Measurements from ENCODE around the gene ASH1L. TPM values are rescaled to one million over a fixed set of nuclear protein-coding genes. Genes with fewer than 3 reads are reported as not detected.
"Not testable (repeated sequence)": the region's sequence is repeated elsewhere in the genome, so short reads cannot be mapped to it uniquely, and the experiment has no call there.

Gene ASH1L
- total RNA-seq, 1 experiment from 2014 or later, result 19.8 TPM

DNA sequence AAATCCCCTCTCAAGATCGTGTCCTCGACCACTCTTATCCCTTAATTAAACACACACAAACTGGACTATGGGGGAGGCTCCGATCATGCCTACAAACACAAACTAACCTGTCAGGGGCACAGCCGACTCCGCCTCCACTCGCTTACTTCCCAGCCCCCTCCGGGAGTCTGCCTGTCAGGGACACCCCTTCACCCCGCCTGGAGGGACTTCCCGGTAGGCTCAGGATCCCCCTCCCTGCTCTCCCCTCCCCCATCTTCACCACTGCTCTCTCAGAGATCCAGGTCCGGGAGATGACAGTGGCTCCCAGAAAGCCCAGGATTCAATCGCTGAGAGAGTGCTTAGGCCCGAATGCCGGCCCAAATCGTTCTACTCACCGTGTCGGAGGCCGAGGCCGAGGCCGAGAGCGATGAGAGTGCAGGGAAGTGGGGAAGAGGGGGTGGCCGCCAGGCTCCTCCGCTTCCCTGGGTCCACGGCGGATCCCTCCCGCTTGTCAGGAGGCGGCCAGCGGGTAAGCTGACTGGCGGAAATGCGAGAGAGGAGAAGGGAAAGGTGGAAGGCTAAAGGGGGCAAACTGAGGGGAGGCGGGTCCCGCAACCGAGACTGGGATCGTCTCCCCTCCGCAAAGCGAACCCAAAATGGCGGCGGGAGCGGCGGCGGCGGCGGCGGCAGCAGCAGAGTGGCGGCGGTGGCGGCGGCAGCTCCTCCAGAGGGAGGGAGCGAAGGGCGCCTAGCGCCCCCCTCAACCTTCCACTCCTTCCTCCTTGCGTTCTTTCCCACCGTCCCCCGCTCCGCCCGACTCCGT is 623 bp downstream of the ASH1L start:
- DNase-seq (ENCODE audit: low read depth), result not testable (repeated sequence)

DNA sequence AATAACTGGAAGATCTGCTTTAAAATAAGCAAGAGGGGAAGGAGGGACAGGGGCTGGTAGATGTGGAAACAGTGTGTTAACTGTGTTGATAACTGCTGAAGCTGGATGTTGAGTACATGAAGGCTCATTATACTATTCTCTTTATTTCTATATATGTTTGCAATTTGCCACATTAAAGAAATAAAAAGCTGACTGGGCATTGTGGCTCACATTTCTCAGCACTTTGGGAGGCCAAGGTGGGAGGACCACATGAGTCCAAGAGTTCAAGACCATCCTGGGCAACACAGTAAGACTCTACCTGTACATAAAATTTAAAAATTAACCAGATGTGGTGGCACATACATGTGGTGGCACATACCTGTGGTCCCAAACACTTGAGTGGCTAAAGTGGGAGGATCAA is 6.7 kb downstream of the ASH1L start:
- DNase-seq (ENCODE audit: low read depth), result no peak

DNA sequence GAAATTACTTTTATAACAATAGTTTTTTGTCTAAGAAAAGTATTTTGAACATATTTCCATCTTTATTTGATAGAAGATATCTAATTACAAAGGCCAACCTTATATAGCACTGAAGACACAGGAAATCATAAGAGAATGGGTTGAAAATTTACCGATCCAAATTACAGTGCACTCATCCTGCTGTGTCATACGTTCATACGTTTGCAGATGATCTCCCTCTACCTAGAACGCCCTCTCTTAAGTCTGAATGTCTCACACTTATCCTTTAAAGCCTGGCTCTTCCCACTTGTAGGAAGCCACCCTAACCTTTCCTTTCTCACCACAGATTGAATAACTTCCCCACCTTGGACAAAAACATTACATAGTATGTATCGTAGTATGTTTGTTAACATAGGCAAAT is 9.3 kb downstream of the ASH1L start:
- no peak for DNase-seq (ENCODE audit: low read depth)

DNA sequence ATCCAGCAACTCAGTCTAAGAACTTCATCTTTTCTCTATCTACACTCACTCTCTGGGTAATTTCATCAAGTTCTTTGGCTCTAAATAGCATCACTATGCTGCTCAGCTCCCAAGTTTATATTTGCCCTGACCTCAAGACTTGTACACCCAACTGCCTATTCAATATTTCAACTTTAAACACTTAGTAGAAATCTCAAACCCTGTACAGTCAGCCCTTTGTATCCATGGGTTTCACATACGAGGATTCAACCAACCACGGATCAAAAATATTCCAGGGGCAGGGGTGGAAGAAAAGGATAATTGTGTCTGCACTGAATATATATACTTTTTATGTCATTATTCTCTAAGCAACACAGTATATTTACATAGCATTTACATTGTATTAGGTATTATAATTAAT is 13.9 kb downstream of the ASH1L start:
- DNase-seq (ENCODE audit: low read depth), result no peak

DNA sequence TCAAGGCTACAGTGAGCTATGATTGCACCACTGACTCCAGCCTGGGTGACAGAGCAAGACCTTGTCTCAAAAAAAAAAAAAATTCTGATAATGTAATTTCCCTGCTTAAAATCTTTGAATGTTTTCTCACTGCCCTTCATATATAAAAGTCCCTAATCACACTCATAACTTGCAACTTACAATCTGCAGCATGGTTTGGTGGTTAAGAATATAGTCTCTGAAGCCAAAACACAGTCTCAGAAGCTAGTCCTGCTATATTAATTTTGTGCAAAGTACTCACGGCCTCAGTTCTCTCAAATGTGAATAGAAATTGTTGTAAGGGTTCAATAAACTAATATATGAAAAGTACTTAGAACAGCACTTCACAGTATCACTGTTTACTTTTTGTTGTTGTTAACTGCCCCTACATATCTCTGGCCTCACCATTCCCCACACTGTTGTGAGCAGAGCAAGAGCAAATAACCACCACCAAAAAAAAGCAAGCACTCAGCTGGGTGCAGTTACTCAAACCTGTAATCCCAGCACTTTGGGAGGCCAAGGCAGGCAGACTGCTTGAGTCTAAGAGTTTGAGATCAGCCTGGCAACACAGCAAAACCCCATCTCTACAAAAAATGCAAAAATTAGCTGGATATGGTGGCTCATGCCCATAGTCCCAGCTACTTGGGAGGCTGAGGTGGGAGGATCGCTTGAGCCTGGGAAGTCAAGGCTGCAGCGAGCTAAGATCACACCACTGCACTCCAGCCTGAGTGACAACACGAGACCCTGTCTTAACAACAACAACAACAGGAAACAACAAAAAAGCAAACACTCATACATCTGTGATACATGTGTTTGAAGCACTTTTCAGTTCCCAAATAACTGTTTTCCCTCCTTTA is 22.4 kb downstream of the ASH1L start:
- no peak for DNase-seq (ENCODE audit: low read depth)

DNA sequence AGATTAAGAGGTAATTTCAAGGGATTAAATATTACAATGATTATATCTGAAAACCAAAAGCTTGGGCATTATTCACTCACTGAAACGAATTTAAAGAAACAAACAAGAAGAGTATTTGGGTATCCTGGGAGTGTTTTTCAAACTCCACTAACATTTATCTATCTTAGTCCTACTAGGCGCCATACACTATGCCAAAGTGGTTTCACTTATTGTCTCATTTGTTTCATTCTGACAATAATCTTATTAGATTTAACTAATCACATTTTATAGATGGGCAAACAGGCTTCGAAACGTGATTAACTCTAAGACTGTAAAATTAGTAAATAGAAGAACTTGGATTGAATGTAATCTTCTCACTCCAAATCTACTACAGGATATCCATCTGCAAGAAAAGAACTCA is 25.4 kb downstream of the ASH1L start:
- DNase-seq (ENCODE audit: low read depth), result no peak

DNA sequence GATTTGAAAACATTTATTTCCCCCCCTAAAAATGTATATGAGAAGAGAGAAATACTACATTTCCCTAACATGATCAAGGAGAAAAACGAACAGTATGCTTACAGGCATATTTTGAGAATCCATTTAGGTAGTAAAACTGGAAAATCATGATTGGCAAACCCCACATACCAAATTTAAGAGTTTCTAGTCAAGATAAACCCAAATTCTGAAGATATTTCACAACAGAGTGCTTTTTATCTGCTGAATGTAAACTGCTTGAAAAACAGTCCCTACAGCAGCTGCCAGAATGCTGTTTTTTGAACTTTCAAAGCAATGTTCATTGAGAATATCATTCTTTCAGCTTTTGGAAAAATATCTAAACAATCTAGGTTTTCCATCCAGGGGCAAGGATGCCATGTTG is 31.0 kb downstream of the ASH1L start:
- DNase-seq (ENCODE audit: low read depth), result no peak

DNA sequence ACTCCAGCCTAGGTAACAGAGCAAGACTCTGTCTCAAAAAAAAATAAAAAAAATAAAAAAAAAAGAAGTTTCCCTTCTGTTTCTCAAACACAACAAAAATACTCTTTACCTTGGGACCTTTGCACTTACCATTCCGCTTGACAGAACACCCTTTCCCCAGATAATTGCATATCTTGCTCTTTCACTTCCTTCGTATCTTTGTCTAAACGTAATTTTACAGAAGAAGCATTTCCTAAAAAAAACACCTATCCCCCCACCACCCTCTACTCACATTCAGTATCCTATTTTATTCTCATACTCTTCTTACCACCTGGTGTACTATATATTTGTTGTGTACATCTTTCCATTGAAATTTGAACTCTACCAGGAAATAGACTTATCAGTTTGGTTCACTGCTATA is 32.7 kb downstream of the ASH1L start:
- no peak for DNase-seq (ENCODE audit: low read depth)

DNA sequence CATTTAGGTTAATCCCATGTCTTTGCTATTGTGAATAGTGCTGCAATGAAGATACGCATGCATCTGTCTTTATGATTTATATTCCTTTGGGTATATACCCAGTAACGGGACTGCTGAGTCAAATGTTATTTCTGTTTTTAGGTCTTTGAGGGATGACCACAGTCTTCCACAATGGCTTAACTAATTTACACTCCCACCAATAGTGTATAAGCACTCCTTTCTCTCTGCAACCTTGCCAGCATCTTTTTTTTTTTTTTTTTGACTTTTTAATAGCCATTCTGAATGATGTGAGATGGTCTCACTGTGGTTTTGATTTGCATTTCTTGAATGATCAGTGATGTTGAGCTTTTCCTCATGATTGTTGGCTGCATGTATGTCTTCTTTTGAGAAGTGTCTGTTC is 33.5 kb downstream of the ASH1L start:
- no peak for DNase-seq (ENCODE audit: low read depth)

DNA sequence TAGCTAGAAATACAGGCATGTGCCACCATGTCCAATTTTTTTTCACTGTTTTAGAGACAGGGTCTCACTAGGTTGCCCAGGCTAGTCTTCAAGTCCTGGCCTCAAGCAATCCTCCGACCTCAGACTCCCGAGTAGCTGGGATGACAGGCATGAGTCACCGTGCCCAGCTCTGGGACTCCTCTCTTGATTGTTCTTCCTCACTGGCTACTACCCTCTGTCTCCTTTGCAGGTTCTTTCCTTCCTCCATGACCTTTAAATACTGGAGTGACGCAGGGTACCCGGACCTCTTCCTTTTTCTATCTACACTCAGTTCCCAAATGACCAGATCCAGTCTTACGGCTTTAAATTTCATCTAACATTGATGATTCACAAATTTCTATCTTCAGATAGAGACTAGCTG is 34.9 kb downstream of the ASH1L start:
- peak; percentile 15 for DNase-seq (ENCODE audit: low read depth)

DNA sequence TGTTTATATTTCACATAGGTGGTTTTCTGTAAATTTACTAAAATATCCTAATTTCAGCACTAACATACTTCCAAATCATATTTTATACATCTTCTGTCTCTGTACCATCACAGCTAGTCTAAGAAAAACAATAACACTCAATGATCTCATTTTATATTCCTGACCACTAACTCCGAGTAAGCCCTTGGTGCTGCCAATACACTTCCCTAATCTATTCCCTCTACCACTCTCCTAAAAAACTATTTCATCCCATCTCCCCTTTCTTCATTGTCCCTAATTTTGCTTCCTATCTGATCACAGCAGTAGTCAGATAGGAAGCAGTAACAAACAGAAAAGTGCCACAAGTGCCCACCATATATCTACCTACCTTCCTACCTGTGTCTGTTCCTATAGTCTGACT is 36.2 kb downstream of the ASH1L start:
- no peak for DNase-seq (ENCODE audit: low read depth)

DNA sequence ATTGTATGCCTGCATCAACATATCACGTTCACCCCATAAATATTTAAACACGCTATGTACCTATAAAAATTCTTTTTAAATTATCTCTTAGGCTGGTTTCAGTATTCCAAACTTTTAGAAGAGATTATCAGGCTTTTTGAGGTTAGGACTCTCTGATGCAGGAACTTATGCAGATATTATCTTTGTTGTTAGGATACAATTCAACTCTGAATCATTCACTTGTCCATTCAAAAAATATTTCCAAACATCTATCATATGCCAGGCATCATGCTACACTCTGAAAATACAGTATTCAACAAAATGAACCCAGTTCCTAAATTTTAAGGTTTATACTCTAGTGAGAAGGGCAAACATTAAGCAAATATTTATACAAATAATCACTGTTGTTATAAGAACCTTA is 40.5 kb downstream of the ASH1L start:
- no peak for DNase-seq (ENCODE audit: low read depth)

DNA sequence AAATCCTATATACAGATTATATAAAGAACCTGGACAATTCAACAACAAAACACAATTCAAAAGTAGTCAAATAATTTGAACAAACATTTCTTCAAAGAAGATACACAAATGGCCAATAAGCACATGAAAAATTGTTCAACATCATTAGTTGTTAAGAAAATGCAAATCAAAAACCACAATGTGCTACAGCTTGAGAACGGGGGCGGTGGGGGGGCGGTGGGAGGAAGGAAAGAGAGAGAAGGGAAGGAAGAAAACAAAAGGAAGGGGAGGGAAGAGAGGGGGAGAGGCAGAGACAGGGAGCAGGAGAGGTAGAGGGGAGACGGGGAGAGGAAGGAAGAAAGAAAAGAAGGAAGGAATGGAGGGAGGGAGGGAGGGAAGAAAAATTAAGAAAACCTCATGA is 44.1 kb downstream of the ASH1L start:
- DNase-seq (ENCODE audit: low read depth), result no peak

DNA sequence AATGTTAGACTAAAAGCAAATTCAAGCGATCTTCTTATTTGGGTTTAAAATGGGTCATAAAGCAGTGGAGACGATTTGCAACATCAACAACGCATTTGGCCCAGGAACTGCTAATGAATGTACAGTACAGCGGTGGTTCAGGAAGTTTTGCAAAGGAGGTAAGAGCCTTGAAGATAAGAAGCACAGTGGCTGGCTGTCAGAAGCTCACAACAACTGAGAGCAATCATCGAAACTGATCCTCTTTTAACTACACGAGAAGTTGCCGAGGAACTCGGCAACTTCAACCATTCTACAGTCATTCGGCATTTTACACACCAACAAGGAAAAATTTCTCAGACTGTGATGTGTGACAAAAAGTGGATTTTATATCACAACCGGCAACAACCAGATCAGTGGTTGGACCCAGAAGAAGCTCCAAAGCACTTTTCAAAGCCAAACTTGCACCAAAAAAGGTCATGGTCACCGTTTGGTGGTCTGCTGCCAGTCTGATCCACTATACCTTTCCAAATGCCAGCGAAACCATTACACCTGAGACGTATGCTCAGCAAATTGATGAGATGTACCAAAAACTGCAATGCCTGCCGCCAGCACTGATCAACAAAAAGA is 47.9 kb downstream of the ASH1L start:
- no peak for DNase-seq (ENCODE audit: low read depth)

DNA sequence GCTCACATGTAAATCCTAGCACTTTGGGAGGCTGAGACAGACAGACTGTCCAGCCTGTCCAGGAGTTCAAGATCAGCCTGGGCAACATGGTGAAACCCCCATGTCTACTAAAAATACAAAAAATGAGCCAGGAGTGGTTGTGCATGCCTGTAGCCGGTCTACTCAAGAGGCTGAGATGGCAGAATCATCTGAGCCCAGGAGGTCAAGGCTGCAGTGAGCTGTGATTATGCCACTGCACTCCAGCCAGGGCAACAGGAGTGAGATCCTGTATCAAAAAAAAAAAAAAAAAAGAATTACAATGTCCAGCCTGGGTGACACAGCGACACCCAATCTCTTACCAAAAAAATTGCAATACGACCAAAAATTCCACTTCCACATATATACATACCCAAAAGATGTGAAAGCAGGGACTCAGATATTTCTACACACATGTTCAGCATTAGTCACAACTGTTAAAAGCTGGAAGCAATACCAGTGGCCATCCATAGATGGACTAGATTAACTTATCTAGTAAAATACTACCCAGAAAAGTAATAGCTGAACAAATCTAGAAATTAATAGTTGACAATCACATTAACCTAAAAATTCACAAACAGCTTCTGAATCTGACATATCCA is 49.2 kb downstream of the ASH1L start:
- peak; percentile 46 for DNase-seq (ENCODE audit: low read depth)

DNA sequence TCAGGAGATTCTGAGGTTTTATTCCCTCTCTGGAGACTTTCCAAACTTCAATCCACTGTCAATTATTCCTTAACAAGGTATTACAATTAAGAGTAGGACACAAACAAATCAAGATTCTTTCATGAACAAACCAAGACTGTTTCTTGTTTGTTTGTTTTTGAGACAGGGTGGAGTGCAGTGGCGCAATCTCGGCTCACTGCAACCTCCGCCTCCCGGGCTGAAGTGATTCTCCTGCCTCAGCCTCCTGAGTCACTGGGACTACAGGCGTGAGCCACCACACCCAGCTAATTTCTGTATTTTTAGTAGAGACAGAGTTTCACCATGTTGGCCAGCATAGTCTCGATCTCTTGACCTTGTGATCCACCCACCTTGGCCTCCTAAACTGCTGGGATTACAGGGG is 51.2 kb downstream of the ASH1L start:
- DNase-seq (ENCODE audit: low read depth), result not testable (repeated sequence)

DNA sequence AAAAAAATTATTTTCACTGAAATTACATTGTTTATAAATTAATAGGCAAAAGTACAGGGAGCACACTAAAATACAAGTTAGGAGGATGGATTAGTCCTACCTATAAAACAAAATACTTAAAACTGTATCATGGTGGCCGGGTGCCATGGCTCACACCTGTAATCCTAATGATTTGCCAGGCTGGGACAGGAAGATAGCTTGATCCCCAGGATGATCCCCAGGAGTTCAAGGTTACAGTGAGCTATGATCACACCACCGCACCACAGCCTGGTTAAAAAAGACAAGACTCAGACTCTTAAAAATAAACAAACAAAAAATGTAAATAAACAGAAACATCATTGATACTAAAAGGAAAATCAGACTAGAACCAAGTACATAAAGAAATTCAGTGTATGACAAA is 53.5 kb downstream of the ASH1L start:
- no peak for DNase-seq (ENCODE audit: low read depth)

DNA sequence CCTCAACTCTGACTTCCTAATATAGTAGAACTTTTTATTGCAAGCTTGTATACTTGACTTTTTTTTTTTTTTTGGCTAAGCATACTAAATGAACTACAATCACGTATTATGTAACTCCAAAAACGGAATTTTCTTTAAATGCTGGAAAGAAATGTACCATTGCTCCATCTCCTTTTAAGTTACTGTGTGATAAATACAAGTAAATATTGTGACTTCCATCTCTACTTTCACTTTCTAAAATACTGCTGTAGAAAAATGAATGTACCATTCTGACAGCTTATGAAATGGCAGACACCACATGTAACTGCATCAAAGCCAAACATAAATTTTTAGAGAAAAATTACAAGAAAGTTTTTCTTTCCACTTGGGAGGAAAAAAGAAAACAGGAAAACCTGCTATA is 54.7 kb downstream of the ASH1L start:
- no peak for DNase-seq (ENCODE audit: low read depth)

DNA sequence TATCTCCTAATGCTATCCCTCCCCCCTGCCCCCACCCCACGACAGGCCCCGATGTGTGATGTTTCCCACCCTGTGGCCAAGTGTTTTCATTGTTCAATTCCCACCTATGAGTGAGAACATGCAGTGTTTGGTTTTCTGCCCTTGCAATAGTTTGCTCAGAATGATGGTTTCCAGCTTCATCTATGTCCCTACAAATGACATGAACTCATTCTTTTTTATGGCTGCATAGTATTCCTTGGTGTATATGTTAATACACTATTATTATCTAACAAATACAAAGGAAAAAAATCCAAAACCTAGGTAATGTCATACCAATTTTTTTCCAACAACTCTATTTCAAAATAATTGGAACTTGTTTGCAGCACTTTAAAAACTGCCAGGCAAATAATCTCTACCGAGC is 56.6 kb downstream of the ASH1L start:
- not testable (repeated sequence) for DNase-seq (ENCODE audit: low read depth)

DNA sequence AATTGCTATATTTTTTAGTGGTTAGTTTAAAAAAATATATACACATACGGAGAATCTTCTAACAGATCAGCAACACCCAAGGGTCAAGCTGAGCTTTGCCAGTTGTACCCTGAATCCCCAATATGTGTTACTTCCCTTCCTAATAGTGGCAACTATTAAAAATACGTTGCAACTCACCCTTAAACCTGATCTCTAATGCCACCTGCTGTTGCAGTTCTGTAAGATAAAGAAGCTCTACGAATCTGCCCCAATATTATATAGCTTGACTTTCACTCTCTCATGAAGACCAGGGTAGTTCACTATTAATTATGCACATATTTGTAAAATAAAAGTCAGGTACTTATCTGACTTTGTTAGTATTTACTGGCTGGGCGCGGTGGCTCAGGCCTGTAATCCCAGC is 58.4 kb downstream of the ASH1L start:
- DNase-seq (ENCODE audit: low read depth), result peak; percentile 14

DNA sequence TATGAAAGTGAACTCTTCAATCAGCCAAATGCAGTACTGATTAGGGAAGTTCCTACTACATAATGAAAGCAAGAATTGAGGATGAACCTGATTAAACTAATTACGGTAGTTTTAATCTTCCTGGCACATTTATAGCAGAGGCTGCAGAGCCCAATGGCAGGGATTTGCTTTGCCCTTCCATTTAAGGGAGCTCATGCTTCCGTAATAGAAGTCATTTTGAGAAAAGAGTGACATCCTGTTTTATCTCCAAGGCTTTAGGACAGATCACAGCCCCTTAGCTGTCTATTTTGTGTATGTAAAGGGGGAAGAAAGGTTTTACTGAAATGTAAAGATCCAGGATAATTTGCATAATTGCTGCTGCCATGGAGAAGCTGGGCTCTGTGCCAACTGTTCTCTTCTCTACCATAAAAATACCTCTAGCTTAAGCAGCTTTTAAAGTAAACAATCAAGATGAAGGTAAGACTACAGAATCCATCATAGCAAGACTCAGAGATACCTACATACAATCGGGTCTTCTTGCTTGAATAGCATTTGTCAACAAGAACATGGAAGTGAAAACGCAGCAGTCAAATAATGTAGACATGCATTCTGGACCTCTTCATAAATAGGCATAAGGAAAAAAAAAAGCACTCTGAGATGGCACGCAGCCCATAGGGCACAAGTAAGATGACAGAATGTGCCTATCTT is 62.5 kb downstream of the ASH1L start:
- DNase-seq (ENCODE audit: low read depth), result peak; percentile 9

DNA sequence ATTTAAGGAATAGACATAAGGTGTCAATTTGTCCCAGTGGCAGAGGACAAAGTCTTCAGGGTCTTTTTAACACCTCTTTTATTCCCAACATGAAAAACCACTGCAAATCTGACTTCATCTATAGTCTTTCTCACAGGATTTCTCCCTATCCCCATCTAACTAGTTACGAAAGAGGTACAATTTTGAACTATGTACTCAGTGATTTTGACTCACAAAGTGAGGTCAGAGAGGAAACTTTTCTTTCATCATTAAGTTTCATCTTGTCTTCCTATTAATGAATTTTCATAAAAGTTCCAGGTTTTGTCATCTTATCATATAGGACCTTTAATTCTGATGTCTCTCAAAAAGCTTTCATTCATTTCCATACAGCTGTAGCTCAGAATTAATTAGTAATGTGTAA is 63.3 kb downstream of the ASH1L start:
- no peak for DNase-seq (ENCODE audit: low read depth)

All from RPMI7951 (cell line).